Measurements from ENCODE around the gene VSIG4.

VSIG4 gene

GRCh38 chrX:66019974-66020373 lies 19.9 kb downstream of the VSIG4 start:
- Mint-ChIP-seq H3K4me1 (ENCODE audit: low read depth) (peaks cover 61% of the 10 kb centered on the region), H3K27ac (no peak overlapping the region), H3K36me3 (ENCODE audit: low read depth) (no peaks in the 10 kb centered on the region), H3K9me3 (no peaks in the 10 kb centered on the region), H3K27me3 (peaks cover 22% of the 10 kb centered on the region), H3K4me3 (no peak overlapping the region)
- DNase-seq, result no peak

- H3K36me3 Mint-ChIP-seq (ENCODE audit: low read depth), result no peaks in the 10 kb centered on the region
- no peak for DNase-seq
- H3K27ac Mint-ChIP-seq, result no peak overlapping the region
- H3K4me1 Mint-ChIP-seq (ENCODE audit: low read depth), result peaks cover 63% of the 10 kb centered on the region
- peaks cover 22% of the 10 kb centered on the region for H3K27me3 Mint-ChIP-seq
- H3K4me3 Mint-ChIP-seq, result no peak overlapping the region
- no peaks in the 10 kb centered on the region for H3K9me3 Mint-ChIP-seq
Observed at GRCh38 chrX:66019310-66019652, 20.6 kb downstream of the VSIG4 start.

GRCh38 chrX:66018585-66019309 lies 21.1 kb downstream of the VSIG4 start:
- Mint-ChIP-seq H3K36me3 (ENCODE audit: low read depth) (no peaks in the 10 kb centered on the region), H3K4me3 (no peak overlapping the region), H3K27ac (no peak overlapping the region), H3K27me3 (peaks cover 22% of the 10 kb centered on the region), H3K9me3 (no peaks in the 10 kb centered on the region), H3K4me1 (ENCODE audit: low read depth) (peaks cover 65% of the 10 kb centered on the region)
- no peak for DNase-seq

- Mint-ChIP-seq H3K36me3 (ENCODE audit: low read depth) (no peaks in the 10 kb centered on the region), H3K9me3 (no peaks in the 10 kb centered on the region), H3K27me3 (peaks cover 19% of the 10 kb centered on the region), H3K4me3 (no peak overlapping the region), H3K4me1 (ENCODE audit: low read depth) (peaks cover 73% of the 10 kb centered on the region), H3K27ac (peak overlapping the region; percentile 31)
- DNase-seq, result no peak
Observed at GRCh38 chrX:66017659-66018170, 22.2 kb downstream of the VSIG4 start.

GRCh38 chrX:66016905-66017658 lies 22.8 kb downstream of the VSIG4 start:
- H3K27ac Mint-ChIP-seq, result peak overlapping the region; percentile 31
- DNase-seq, result no peak
- peaks cover 18% of the 10 kb centered on the region for H3K27me3 Mint-ChIP-seq
- no peaks in the 10 kb centered on the region for H3K36me3 Mint-ChIP-seq (ENCODE audit: low read depth)
- H3K4me1 Mint-ChIP-seq (ENCODE audit: low read depth), result peaks cover 80% of the 10 kb centered on the region
- no peaks in the 10 kb centered on the region for H3K9me3 Mint-ChIP-seq
- no peak overlapping the region for H3K4me3 Mint-ChIP-seq

- H3K27ac Mint-ChIP-seq, result no peak overlapping the region
- no peaks in the 10 kb centered on the region for H3K9me3 Mint-ChIP-seq
- H3K4me1 Mint-ChIP-seq (ENCODE audit: low read depth), result peaks cover 78% of the 10 kb centered on the region
- H3K4me3 Mint-ChIP-seq, result no peak overlapping the region
- no peaks in the 10 kb centered on the region for H3K36me3 Mint-ChIP-seq (ENCODE audit: low read depth)
- peaks cover 12% of the 10 kb centered on the region for H3K27me3 Mint-ChIP-seq
- DNase-seq, result no peak
Observed at GRCh38 chrX:66015900-66016689, 23.8 kb downstream of the VSIG4 start.

GRCh38 chrX:66015152-66015831 lies 24.6 kb downstream of the VSIG4 start:
- Mint-ChIP-seq H3K9me3 (no peaks in the 10 kb centered on the region), H3K4me3 (no peak overlapping the region), H3K36me3 (ENCODE audit: low read depth) (no peaks in the 10 kb centered on the region), H3K4me1 (ENCODE audit: low read depth) (peaks cover 70% of the 10 kb centered on the region), H3K27me3 (peaks cover 8% of the 10 kb centered on the region), H3K27ac (no peak overlapping the region)
- no peak for DNase-seq

- no peak overlapping the region for H3K27ac Mint-ChIP-seq
- H3K9me3 Mint-ChIP-seq, result no peaks in the 10 kb centered on the region
- H3K36me3 Mint-ChIP-seq (ENCODE audit: low read depth), result no peaks in the 10 kb centered on the region
- DNase-seq, result no peak
- peaks cover 3% of the 10 kb centered on the region for H3K27me3 Mint-ChIP-seq
- no peak overlapping the region for H3K4me3 Mint-ChIP-seq
- H3K4me1 Mint-ChIP-seq (ENCODE audit: low read depth), result peaks cover 67% of the 10 kb centered on the region
Observed at GRCh38 chrX:66014556-66014955, 25.3 kb downstream of the VSIG4 start.

- no peak for DNase-seq
- Mint-ChIP-seq H3K4me3 (no peak overlapping the region), H3K36me3 (ENCODE audit: low read depth) (no peaks in the 10 kb centered on the region), H3K4me1 (ENCODE audit: low read depth) (peaks cover 67% of the 10 kb centered on the region), H3K9me3 (no peaks in the 10 kb centered on the region), H3K27me3 (peaks cover 3% of the 10 kb centered on the region), H3K27ac (no peak overlapping the region)
Observed at GRCh38 chrX:66014084-66014483, 25.8 kb downstream of the VSIG4 start.

- no peaks in the 10 kb centered on the region for H3K36me3 Mint-ChIP-seq (ENCODE audit: low read depth)
- DNase-seq, result no peak
- no peaks in the 10 kb centered on the region for H3K9me3 Mint-ChIP-seq
- no peak overlapping the region for H3K27ac Mint-ChIP-seq
- no peaks in the 10 kb centered on the region for H3K27me3 Mint-ChIP-seq
- H3K4me1 Mint-ChIP-seq (ENCODE audit: low read depth), result peaks cover 63% of the 10 kb centered on the region
- no peak overlapping the region for H3K4me3 Mint-ChIP-seq
Observed at GRCh38 chrX:66013194-66013816, 26.6 kb downstream of the VSIG4 start.

- Mint-ChIP-seq H3K4me3 (no peak overlapping the region), H3K36me3 (ENCODE audit: low read depth) (no peaks in the 10 kb centered on the region), H3K27me3 (no peaks in the 10 kb centered on the region), H3K9me3 (peaks cover 2% of the 10 kb centered on the region), H3K4me1 (ENCODE audit: low read depth) (peaks cover 54% of the 10 kb centered on the region), H3K27ac (peak overlapping the region; percentile 34)
- DNase-seq, result no peak
Observed at GRCh38 chrX:66012094-66012534, 27.8 kb downstream of the VSIG4 start.

- Mint-ChIP-seq H3K36me3 (ENCODE audit: low read depth) (no peaks in the 10 kb centered on the region), H3K27me3 (no peaks in the 10 kb centered on the region), H3K9me3 (peaks cover 4% of the 10 kb centered on the region), H3K4me1 (ENCODE audit: low read depth) (peaks cover 51% of the 10 kb centered on the region), H3K4me3 (no peak overlapping the region), H3K27ac (no peak overlapping the region)
- no peak for DNase-seq
Observed at GRCh38 chrX:66009231-66009845, 30.5 kb downstream of the VSIG4 start.

GRCh38 chrX:66008328-66008970 lies 31.4 kb downstream of the VSIG4 start:
- Mint-ChIP-seq H3K9me3 (peaks cover 4% of the 10 kb centered on the region), H3K27ac (no peak overlapping the region), H3K27me3 (no peaks in the 10 kb centered on the region), H3K36me3 (ENCODE audit: low read depth) (no peaks in the 10 kb centered on the region), H3K4me1 (ENCODE audit: low read depth) (peaks cover 51% of the 10 kb centered on the region), H3K4me3 (no peak overlapping the region)
- no peak for DNase-seq
